T1000 (cell line): ENCODE measurements around the gene NOP16.

ENCODE experiments used
- DNase-seq: peaks from one replicate; lab custom pipeline; 2025; ENCODE audit warnings: mixed read lengths; lab: John Stamatoyannopoulos, UW

NOP16 gene

GRCh38 chr5:176386491-176386890 lies 1.9 kb downstream of the NOP16 start:
- no peak for DNase-seq

- DNase-seq, result no peak
These were observed 3.4 kb downstream of the NOP16 start for GRCh38 chr5:176384991-176385390.

GRCh38 chr5:176384366-176384930 lies 4.0 kb downstream of the NOP16 start:
- DNase-seq, result no peak

GRCh38 chr5:176383961-176384360 lies 4.4 kb downstream of the NOP16 start:
- DNase-seq, result no peak

GRCh38 chr5:176383248-176383905 lies 5.0 kb downstream of the NOP16 start:
- DNase-seq, result no peak

GRCh38 chr5:176382721-176383120 lies 5.7 kb downstream of the NOP16 start:
- no peak for DNase-seq

GRCh38 chr5:176381979-176382378 lies 6.4 kb downstream of the NOP16 start:
- DNase-seq, result no peak

GRCh38 chr5:176381423-176381822 lies 7.0 kb downstream of the NOP16 start:
- no peak for DNase-seq

GRCh38 chr5:176379881-176380280 lies 8.5 kb downstream of the NOP16 start:
- DNase-seq, result no peak

- DNase-seq, result no peak
These were observed 15.1 kb downstream of the NOP16 start for GRCh38 chr5:176373100-176373818.

- DNase-seq, result no peak
These were observed 16.5 kb downstream of the NOP16 start for GRCh38 chr5:176371621-176372539.

- DNase-seq, result no peak
These were observed 18.3 kb downstream of the NOP16 start for GRCh38 chr5:176369934-176370711.

- no peak for DNase-seq
These were observed 19.7 kb downstream of the NOP16 start for GRCh38 chr5:176368726-176369125.

- no peak for DNase-seq
These were observed 22.0 kb downstream of the NOP16 start for GRCh38 chr5:176366232-176366894.

- DNase-seq, result peak; percentile 42
These were observed 22.8 kb downstream of the NOP16 start, which contains the start of gene ARL10 for GRCh38 chr5:176365351-176366231. TSS of gene ARL10 (plus strand) at chr5:176365487. CDS start at chr5:176365564, 77 bp downstream.

GRCh38 chr5:176364765-176365350 lies 23.5 kb downstream of the NOP16 start:
- no peak for DNase-seq

- DNase-seq, result no peak
These were observed 26.2 kb downstream of the NOP16 start for GRCh38 chr5:176362233-176362490.

GRCh38 chr5:176361437-176362232 lies 26.8 kb downstream of the NOP16 start, which contains the start of gene KIAA1191:
TSS of gene KIAA1191 (minus strand) at chr5:176361764. CDS start at chr5:176359508, 2,256 bp downstream.
- peak; percentile 82 for DNase-seq
